HepG2 (cell line): ENCODE data around the gene SLC38A2. TPM values are rescaled to one million over a fixed set of nuclear protein-coding genes. Genes with fewer than 3 reads are reported as not detected.

ENCODE experiments used
- ATAC-seq: fragments of 200-7000 bp; cut with Tn5 transposase; 3 replicates; pipeline ENCODE4 v1.9.1; 2020; ENCODE audit warnings: mild to moderate bottlenecking, moderate library complexity
- BruUV-seq: library from RNA; stranded (reverse); fragments of 400-500 nt; replicated peaks from 2 replicates; lab custom pipeline; 2021; lab: Mats Ljungman, UMichigan
- CTCF ChIA-PET: fragments of 300-600 bp; formaldehyde crosslinking; extraction: SDS; loops from one replicate; lab custom pipeline; 2021; ENCODE audit warnings: low total read pairs, inconsistent platforms, low intra/inter-chr PET ratio; lab: Yijun Ruan, JAX
- POLR2A ChIA-PET: fragments of 350-600 bp; sonication (Branson Sonifier 250); formaldehyde crosslinking; loops from one replicate; lab custom pipeline; 2020; ENCODE audit warnings: antibody characterized with exemption, inconsistent platforms; lab: Yijun Ruan, JAX
- DNase-seq: peaks from one replicate; pipeline ENCODE4 v3.0.0-alpha.2; 2015; ENCODE audit warnings: low spot score
- FAIRE-seq: peaks from 3 replicates; lab custom pipeline; 2011; peaks lifted over from hg19 to GRCh38; lab: Jason Lieb, UNC
- H2AFZ ChIP-seq: one replicate; pipeline ENCODE4 v1.6.1; 2011; ENCODE audit warnings: low read length, inconsistent platforms
- H3K27ac ChIP-seq: fragments of 300-600 bp; 3 replicates; pipeline ENCODE4 v1.8.0; 2011; ENCODE audit warnings: mixed run types, mild to moderate bottlenecking, mixed read lengths, low read length, inconsistent platforms; ENCODE audit not compliant: insufficient read depth; ENCODE audit errors: extremely low read length
- H3K27me3 ChIP-seq, 2 experiments: fragments of 200-600 bp in 1 of 2; 2 replicates in 1 of 2; 3 replicates in 1 of 2; pipeline versions ENCODE4 v1.6.0 to v1.8.0; 2011; ENCODE audit warnings: low read length in 2 of 2, mild to moderate bottlenecking in 2 of 2, moderate library complexity in 2 of 2, inconsistent platforms in 1 of 2; ENCODE audit not compliant: insufficient read depth in 2 of 2, control insufficient read depth in 1 of 2
- H3K36me3 ChIP-seq, 2 experiments: fragments of 200-600 bp in 1 of 2; replicated peaks in 1 of 2; 2 replicates in 1 of 2; 3 replicates in 1 of 2; pipeline versions ENCODE4 v1.5.1 to v1.8.0; 2011; ENCODE audit warnings: low read length in 2 of 2, inconsistent platforms in 1 of 2; ENCODE audit not compliant: insufficient read depth in 2 of 2, control insufficient read depth in 1 of 2
- H3K4me1 ChIP-seq: 2 replicates; pipeline ENCODE4 v1.5.1; 2012; ENCODE audit warnings: low read length, inconsistent platforms; ENCODE audit not compliant: insufficient read depth
- H3K4me2 ChIP-seq: 2 replicates; pipeline ENCODE4 v1.6.0; 2011; ENCODE audit warnings: low read depth, low read length, inconsistent platforms
- H3K4me3 ChIP-seq, 3 experiments: fragments of 200-600 bp in 1 of 3; sonication (generic), shearing (Covaris generic) in 1 of 3; replicated peaks in 1 of 3; 2 replicates each; pipeline ENCODE4 v1.5.1; 2011 to 2016; ENCODE audit warnings: low read length in 3 of 3, inconsistent platforms in 2 of 3, low read depth in 2 of 3, mild to moderate bottlenecking in 2 of 3, control low read depth in 1 of 3, mixed read lengths in 1 of 3; ENCODE audit not compliant: insufficient read depth in 1 of 3
- H3K79me2 ChIP-seq: one replicate; pipeline ENCODE4 v1.6.1; 2011; ENCODE audit warnings: low read length, inconsistent platforms; ENCODE audit not compliant: insufficient read depth
- H3K9ac ChIP-seq: 2 replicates; pipeline ENCODE4 v1.6.0; 2011; ENCODE audit warnings: mild to moderate bottlenecking, low read depth, low read length, inconsistent platforms; ENCODE audit not compliant: insufficient read depth
- H3K9me3 ChIP-seq: 2 replicates; pipeline ENCODE4 v1.5.1; 2012; ENCODE audit warnings: mild to moderate bottlenecking, low read length
- H4K20me1 ChIP-seq: 2 replicates; pipeline ENCODE4 v1.6.0; 2011; ENCODE audit warnings: inconsistent platforms, mild to moderate bottlenecking, low read length, moderate library complexity; ENCODE audit not compliant: insufficient read depth
- ATAD3A ChIP-seq: sonication (generic); formaldehyde crosslinking; IDR thresholded peaks from 2 replicates; pipeline ENCODE4 v1.4.0; 2020; ENCODE audit warnings: missing genetic modification reagents
- DMAP1 ChIP-seq: IDR thresholded peaks from 2 replicates; pipeline ENCODE4 v1.6.1; 2016
- GATAD2A ChIP-seq: IDR thresholded peaks from 2 replicates; pipeline ENCODE4 v1.6.1; 2016
- HDAC6 ChIP-seq: fragments of 200-600 bp; sonication (generic); IDR thresholded peaks from 2 replicates; pipeline ENCODE4 v1.7.0; 2017; ENCODE audit warnings: mild to moderate bottlenecking, antibody characterized with exemption, low read length, low read depth
- MEF2D ChIP-seq: sonication (generic); formaldehyde crosslinking; IDR thresholded peaks from 2 replicates; pipeline ENCODE4 v1.5.1; 2020; ENCODE audit warnings: mild to moderate bottlenecking, missing genetic modification reagents
- NFIC ChIP-seq: IDR thresholded peaks from 2 replicates; pipeline ENCODE4 v1.6.1; 2012; ENCODE audit warnings: mild to moderate bottlenecking, low read length, inconsistent platforms
- NKX3-1 ChIP-seq: sonication (generic); formaldehyde crosslinking; IDR thresholded peaks from 2 replicates; pipeline ENCODE4 v1.5.0; 2020; ENCODE audit warnings: missing genetic modification reagents
- NR2F6 ChIP-seq, 2 experiments: IDR thresholded peaks; 2 replicates each; pipeline ENCODE4 v1.6.1; 2016; ENCODE audit warnings: antibody characterized with exemption in 1 of 2, mild to moderate bottlenecking in 1 of 2
- TRIM24 ChIP-seq: sonication (generic); formaldehyde crosslinking; IDR thresholded peaks from 2 replicates; pipeline ENCODE4 v1.8.0; 2022; ENCODE audit warnings: mild to moderate bottlenecking, missing genetic modification reagents
- ZC3H13 ChIP-seq: sonication (generic); formaldehyde crosslinking; IDR thresholded peaks from 2 replicates; pipeline ENCODE4 v1.8.1; 2023; ENCODE audit warnings: mild to moderate bottlenecking, missing genetic modification reagents, moderate library complexity
- ZNF451 ChIP-seq: sonication (generic); formaldehyde crosslinking; IDR thresholded peaks from 2 replicates; pipeline ENCODE4 v1.5.0; 2020; ENCODE audit warnings: mild to moderate bottlenecking, missing genetic modification reagents
- ZNF562 ChIP-seq: sonication (generic); formaldehyde crosslinking; IDR thresholded peaks from 2 replicates; pipeline ENCODE4 v1.8.0; 2022; ENCODE audit warnings: missing genetic modification reagents, borderline replicate concordance
- ZNF841 ChIP-seq: sonication (generic); formaldehyde crosslinking; IDR thresholded peaks from 2 replicates; pipeline ENCODE4 v1.8.1; 2023; ENCODE audit warnings: missing genetic modification reagents, borderline replicate concordance
- WGBS: methylation state at CpG from one replicate; pipeline ENCODE4 v1.1.6; 2017; ENCODE audit warnings: low lambda C conversion rate; 5-methylcytosine and 5-hydroxymethylcytosine counted together
- in situ Hi-C: cut with HindIII; loops from 2 replicates; pipeline ENCODE4 v1.10.0; 2017; ENCODE audit warnings: low pct_unique_long_range_greater_than_20kb; ENCODE audit not compliant: extremely low pct_ligation_motif_present
- intact Hi-C: fragments of 100-400 bp; cut with micrococcal nuclease; formaldehyde crosslinking; loops from one replicate; pipeline ENCODE4 v1.10.0; 2022; ENCODE audit not compliant: unreplicated experiment
- polyA plus RNA-seq, 8 experiments: library from polyadenylated mRNA; depleted of rRNA in 3 of 8; stranded (reverse) in 7 of 8; unstranded in 1 of 8; fragments of >200 nt; fragmentation: Illumina TruSeq in 4 of 8; extraction: Trizol in 4 of 8; gene quantifications; 2 replicates each; pipeline versions ENCODE4 v1.2.1 to v1.2.3, GENCODE V29; 2011 to 2016; ENCODE audit warnings: low read depth in 4 of 8, missing spikeins in 1 of 8, mixed read lengths in 1 of 8; ENCODE audit not compliant: insufficient read depth in 1 of 8
- total RNA-seq, 5 experiments: library from RNA; depleted of rRNA; stranded (reverse); fragments of >200 nt; fragmentation: Illumina TruSeq; extraction: Trizol; gene quantifications; 2 replicates each; pipeline ENCODE4 v1.2.3, GENCODE V29; 2016; ENCODE audit warnings: low read depth in 1 of 5
- TF ChIP-seq, protein P1 (sequence below): IDR thresholded peaks from 2 replicates; pipeline ENCODE4 v1.4.0; 2020; ENCODE audit warnings: mild to moderate bottlenecking, missing genetic modification reagents
- TF ChIP-seq, protein P2 (sequence below): sonication (generic); formaldehyde crosslinking; IDR thresholded peaks from 2 replicates; pipeline ENCODE4 v1.4.0; 2020; ENCODE audit warnings: missing genetic modification reagents, borderline replicate concordance

SLC38A2 gene
- total and polyA plus RNA-seq, 2 of the 13 experiments (the other 11 are each of a cell fraction or from before 2014, with no cell fraction given) = 368 to 880 TPM

DNA sequence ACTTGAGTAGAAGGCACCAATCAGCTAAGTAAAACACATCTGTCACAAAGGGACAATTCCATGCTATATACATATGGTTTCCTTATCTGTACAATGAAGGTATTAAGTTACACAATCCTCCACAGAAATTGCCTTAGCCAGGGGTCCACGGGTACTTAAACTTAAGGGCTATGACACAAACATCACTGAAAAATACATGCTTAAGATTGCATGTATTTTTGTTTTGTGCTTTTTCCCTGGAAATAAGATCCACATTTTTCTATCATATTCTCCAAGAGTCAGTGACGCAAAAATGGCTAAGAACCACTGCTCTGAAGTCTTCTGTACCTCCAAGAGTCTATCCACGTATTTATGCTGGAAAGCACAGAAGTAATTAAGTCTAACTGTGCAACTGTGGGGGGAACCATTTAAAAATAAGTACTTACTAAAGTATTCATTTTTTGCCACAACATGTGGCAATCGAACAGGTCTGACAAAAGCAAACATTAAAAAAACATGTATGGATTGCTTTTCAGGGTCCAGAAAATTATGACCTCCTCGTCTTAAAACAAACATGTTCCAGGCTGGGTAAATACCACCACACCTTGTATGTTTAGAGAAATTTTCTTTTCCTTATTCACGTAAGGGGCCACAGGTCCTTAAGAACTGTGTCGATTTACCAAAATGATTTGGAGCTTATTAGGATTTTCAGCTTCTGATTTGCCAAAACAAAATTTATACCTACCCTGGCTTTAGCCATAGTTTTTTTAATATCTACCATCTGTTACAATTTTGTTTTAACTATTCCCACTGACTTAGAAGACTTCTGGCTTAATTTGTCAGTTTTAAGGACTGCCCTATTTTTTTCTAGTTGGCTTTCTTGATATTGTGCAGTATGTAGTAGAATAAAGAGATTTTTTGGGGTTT is 2.8 kb downstream of the SLC38A2 start:
- BruUV-seq = no TSS peak
- FAIRE-seq (no peak), ATAC-seq (no peak), DNase-seq (no peak)
- H3K79me2 ChIP-seq = peaks cover 81% of the 10 kb centered on the region
- peak overlapping the region; percentile 84 to 96 (median 94) for H3K4me3 ChIP-seq
- WGBS = 6% methylated on average over 7 of the region's 7 CpGs
- POLR2A ChIA-PET = interaction anchor here (2.5 to 4.5 kb wide), 5 partner anchors 12 to 155 kb away, joined by 10 to 91 read pairs (median 23); no protein-coding TSS in a partner anchor
- peak overlapping the region; percentile 98 for H3K9ac ChIP-seq
- H3K4me2 ChIP-seq = peak overlapping the region; percentile 94
- peaks cover 31 to 66% of the 10 kb centered on the region in 2 experiments for H3K36me3 ChIP-seq
- H3K4me1 ChIP-seq = peaks cover 56% of the 10 kb centered on the region
- CTCF ChIA-PET = no interaction called here
- in situ Hi-C loops = loop anchor here (5.0 kb wide), 2 partner anchors 123 to 293 kb away; no protein-coding TSS in a partner anchor
- H2AFZ ChIP-seq = no peak overlapping the region
- H3K9me3 ChIP-seq = no peaks in the 10 kb centered on the region
- intact Hi-C loops = loop anchor here (5.0 to 10.0 kb wide), 3 partner anchors 103 to 375 kb away; partner anchors contain the start of gene SCAF11
- peaks cover 0 to 3% of the 10 kb centered on the region in 2 experiments; a peak in 2 of 5 replicates for H3K27me3 ChIP-seq
- peaks cover 78% of the 10 kb centered on the region for H4K20me1 ChIP-seq
- H3K27ac ChIP-seq = peak overlapping the region; percentile 97
- TF ChIP-seq, protein P1, sequence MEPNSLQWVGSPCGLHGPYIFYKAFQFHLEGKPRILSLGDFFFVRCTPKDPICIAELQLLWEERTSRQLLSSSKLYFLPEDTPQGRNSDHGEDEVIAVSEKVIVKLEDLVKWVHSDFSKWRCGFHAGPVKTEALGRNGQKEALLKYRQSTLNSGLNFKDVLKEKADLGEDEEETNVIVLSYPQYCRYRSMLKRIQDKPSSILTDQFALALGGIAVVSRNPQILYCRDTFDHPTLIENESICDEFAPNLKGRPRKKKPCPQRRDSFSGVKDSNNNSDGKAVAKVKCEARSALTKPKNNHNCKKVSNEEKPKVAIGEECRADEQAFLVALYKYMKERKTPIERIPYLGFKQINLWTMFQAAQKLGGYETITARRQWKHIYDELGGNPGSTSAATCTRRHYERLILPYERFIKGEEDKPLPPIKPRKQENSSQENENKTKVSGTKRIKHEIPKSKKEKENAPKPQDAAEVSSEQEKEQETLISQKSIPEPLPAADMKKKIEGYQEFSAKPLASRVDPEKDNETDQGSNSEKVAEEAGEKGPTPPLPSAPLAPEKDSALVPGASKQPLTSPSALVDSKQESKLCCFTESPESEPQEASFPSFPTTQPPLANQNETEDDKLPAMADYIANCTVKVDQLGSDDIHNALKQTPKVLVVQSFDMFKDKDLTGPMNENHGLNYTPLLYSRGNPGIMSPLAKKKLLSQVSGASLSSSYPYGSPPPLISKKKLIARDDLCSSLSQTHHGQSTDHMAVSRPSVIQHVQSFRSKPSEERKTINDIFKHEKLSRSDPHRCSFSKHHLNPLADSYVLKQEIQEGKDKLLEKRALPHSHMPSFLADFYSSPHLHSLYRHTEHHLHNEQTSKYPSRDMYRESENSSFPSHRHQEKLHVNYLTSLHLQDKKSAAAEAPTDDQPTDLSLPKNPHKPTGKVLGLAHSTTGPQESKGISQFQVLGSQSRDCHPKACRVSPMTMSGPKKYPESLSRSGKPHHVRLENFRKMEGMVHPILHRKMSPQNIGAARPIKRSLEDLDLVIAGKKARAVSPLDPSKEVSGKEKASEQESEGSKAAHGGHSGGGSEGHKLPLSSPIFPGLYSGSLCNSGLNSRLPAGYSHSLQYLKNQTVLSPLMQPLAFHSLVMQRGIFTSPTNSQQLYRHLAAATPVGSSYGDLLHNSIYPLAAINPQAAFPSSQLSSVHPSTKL (CRISPR knock-in tag) = no peak
- TF ChIP-seq ZNF841 (CRISPR knock-in tag) (0 out of 2 replicates have a peak, but pooled peaks have one; percentile 55), DMAP1 (no peak), HDAC6 (peak; percentile 79), ZNF562 (CRISPR knock-in tag) (0 out of 2 replicates have a peak, but pooled peaks have one; percentile 19), GATAD2A (CRISPR knock-in tag) (0 out of 2 replicates have a peak, but pooled peaks have one; percentile 7), NKX3-1 (CRISPR knock-in tag) (0 out of 2 replicates have a peak, but pooled peaks have one; percentile 1), MEF2D (CRISPR knock-in tag) (peak; percentile 45; the same call in 1 of the 2 replicates), NFIC (peak; percentile 63), ATAD3A (CRISPR knock-in tag) (no peak), ZNF451 (CRISPR knock-in tag) (no peak), ZC3H13 (CRISPR knock-in tag) (0 out of 2 replicates have a peak, but pooled peaks have one; percentile 50), TRIM24 (CRISPR knock-in tag) (no peak), NR2F6 (IDR thresholded peaks at IDR 0.05) (peak; percentile 19; the same call in 1 of the 2 replicates), NR2F6 (CRISPR knock-in tag; IDR thresholded peaks at IDR 0.05) (no peak)
- TF ChIP-seq, protein P2, sequence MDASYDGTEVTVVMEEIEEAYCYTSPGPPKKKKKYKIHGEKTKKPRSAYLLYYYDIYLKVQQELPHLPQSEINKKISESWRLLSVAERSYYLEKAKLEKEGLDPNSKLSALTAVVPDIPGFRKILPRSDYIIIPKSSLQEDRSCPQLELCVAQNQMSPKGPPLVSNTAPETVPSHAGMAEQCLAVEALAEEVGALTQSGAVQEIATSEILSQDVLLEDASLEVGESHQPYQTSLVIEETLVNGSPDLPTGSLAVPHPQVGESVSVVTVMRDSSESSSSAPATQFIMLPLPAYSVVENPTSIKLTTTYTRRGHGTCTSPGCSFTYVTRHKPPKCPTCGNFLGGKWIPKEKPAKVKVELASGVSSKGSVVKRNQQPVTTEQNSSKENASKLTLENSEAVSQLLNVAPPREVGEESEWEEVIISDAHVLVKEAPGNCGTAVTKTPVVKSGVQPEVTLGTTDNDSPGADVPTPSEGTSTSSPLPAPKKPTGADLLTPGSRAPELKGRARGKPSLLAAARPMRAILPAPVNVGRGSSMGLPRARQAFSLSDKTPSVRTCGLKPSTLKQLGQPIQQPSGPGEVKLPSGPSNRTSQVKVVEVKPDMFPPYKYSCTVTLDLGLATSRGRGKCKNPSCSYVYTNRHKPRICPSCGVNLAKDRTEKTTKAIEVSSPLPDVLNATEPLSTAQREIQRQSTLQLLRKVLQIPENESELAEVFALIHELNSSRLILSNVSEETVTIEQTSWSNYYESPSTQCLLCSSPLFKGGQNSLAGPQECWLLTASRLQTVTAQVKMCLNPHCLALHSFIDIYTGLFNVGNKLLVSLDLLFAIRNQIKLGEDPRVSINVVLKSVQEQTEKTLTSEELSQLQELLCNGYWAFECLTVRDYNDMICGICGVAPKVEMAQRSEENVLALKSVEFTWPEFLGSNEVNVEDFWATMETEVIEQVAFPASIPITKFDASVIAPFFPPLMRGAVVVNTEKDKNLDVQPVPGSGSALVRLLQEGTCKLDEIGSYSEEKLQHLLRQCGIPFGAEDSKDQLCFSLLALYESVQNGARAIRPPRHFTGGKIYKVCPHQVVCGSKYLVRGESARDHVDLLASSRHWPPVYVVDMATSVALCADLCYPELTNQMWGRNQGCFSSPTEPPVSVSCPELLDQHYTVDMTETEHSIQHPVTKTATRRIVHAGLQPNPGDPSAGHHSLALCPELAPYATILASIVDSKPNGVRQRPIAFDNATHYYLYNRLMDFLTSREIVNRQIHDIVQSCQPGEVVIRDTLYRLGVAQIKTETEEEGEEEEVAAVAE (CRISPR knock-in tag) = no peak
